ENCODE results near the gene PADI1.

- TF ChIP-seq, protein P1, sequence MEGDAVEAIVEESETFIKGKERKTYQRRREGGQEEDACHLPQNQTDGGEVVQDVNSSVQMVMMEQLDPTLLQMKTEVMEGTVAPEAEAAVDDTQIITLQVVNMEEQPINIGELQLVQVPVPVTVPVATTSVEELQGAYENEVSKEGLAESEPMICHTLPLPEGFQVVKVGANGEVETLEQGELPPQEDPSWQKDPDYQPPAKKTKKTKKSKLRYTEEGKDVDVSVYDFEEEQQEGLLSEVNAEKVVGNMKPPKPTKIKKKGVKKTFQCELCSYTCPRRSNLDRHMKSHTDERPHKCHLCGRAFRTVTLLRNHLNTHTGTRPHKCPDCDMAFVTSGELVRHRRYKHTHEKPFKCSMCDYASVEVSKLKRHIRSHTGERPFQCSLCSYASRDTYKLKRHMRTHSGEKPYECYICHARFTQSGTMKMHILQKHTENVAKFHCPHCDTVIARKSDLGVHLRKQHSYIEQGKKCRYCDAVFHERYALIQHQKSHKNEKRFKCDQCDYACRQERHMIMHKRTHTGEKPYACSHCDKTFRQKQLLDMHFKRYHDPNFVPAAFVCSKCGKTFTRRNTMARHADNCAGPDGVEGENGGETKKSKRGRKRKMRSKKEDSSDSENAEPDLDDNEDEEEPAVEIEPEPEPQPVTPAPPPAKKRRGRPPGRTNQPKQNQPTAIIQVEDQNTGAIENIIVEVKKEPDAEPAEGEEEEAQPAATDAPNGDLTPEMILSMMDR (conservative IDR thresholded peaks at IDR 0.05 in 1 of 2, IDR thresholded peaks at IDR 0.05 in 1 of 2; ENCODE audit: extremely low read depth in 1 of 2, insufficient read depth in 1 of 2, low read depth in 1 of 2, low read length in 2 of 2) = no peak
- TF ChIP-seq EZH2 (IDR thresholded peaks at IDR 0.05; ENCODE audit: borderline replicate concordance, low read length) = no peak
These were observed 1.3 kb downstream of the PADI1 start for GRCh38 chr1:17206196-17206595.

Measured in mammary epithelial cell (primary cell).